ENCODE data around the gene PAIP2B. TPM values are rescaled to one million over a fixed set of nuclear protein-coding genes. Genes with fewer than 3 reads are reported as not detected.

Gene PAIP2B
- total and polyA plus RNA-seq, 2 of the 13 experiments (the other 11 are each of a cell fraction or from before 2014, with no cell fraction given): 0.16 to 0.29 TPM

DNA sequence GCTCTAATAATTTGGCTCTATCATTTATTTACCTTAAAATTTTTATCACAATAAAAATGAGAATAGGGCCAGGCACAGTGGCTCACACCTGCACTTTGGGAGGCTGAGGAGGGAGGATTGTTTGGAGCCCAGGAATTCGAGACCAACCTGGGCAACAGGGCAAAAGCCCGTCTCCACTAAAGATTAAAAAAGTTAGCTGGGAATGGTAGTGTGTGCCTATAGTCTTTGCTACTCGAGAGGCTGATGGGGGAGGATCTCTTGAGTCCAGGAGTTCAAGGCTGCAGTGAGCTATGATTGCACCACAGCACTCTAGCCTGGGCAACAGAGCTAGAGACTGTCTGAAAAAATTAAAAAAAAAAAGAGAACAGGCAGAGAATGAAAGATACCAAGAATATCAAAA is 90.7 kb downstream of the PAIP2B start (continued):
- TF ChIP-seq, protein P1, sequence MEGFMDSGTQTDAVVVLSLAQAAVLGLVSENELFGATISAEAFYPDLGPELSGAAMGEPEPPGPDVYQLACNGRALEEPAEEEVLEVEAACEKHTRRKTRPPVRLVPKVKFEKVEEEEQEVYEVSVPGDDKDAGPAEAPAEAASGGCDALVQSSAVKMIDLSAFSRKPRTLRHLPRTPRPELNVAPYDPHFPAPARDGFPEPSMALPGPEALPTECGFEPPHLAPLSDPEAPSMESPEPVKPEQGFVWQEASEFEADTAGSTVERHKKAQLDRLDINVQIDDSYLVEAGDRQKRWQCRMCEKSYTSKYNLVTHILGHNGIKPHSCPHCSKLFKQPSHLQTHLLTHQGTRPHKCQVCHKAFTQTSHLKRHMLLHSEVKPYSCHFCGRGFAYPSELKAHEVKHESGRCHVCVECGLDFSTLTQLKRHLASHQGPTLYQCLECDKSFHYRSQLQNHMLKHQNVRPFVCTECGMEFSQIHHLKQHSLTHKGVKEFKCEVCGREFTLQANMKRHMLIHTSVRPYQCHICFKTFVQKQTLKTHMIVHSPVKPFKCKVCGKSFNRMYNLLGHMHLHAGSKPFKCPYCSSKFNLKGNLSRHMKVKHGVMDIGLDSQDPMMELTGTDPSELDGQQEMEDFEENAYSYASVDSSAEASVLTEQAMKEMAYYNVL (CRISPR knock-in tag; IDR thresholded peaks at IDR 0.05; ENCODE audit: borderline replicate concordance): 0 out of 2 replicates have a peak, but pooled peaks have one; percentile 44
- TF ChIP-seq, protein P2, sequence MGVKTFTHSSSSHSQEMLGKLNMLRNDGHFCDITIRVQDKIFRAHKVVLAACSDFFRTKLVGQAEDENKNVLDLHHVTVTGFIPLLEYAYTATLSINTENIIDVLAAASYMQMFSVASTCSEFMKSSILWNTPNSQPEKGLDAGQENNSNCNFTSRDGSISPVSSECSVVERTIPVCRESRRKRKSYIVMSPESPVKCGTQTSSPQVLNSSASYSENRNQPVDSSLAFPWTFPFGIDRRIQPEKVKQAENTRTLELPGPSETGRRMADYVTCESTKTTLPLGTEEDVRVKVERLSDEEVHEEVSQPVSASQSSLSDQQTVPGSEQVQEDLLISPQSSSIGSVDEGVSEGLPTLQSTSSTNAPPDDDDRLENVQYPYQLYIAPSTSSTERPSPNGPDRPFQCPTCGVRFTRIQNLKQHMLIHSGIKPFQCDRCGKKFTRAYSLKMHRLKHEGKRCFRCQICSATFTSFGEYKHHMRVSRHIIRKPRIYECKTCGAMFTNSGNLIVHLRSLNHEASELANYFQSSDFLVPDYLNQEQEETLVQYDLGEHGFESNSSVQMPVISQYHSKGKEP (CRISPR knock-in tag; IDR thresholded peaks at IDR 0.05): no peak
- TF ChIP-seq ZNF792 (CRISPR knock-in tag; IDR thresholded peaks at IDR 0.05) (no peak), SNAPC2 (CRISPR knock-in tag; IDR thresholded peaks at IDR 0.05) (no peak), ONECUT2 (CRISPR knock-in tag; IDR thresholded peaks at IDR 0.05) (no peak), ZNF441 (CRISPR knock-in tag; IDR thresholded peaks at IDR 0.05; ENCODE audit: borderline replicate concordance) (no peak), MBD4 (IDR thresholded peaks at IDR 0.05; ENCODE audit: borderline replicate concordance, low read length) (no peak), ZBTB21 (CRISPR knock-in tag; IDR thresholded peaks at IDR 0.05) (no peak), ZNF543 (CRISPR knock-in tag; IDR thresholded peaks at IDR 0.05) (no peak), SRSF1 (optimal IDR thresholded peaks at IDR 0.05; ENCODE audit: low read depth, low read length) (no peak), ZSCAN12 (CRISPR knock-in tag; IDR thresholded peaks at IDR 0.05) (no peak), SIN3A (IDR thresholded peaks at IDR 0.05; ENCODE audit: borderline replicate concordance, low read depth, low read length) (no peak), POGZ (CRISPR knock-in tag; IDR thresholded peaks at IDR 0.05) (peak; percentile 73), HNF4G (IDR thresholded peaks at IDR 0.05; ENCODE audit: borderline replicate concordance, low read depth, low read length) (peak; percentile 69), HNF4G (CRISPR knock-in tag; IDR thresholded peaks at IDR 0.05; ENCODE audit: borderline replicate concordance, low read depth) (no peak), SKI (IDR thresholded peaks at IDR 0.05; ENCODE audit: partially characterized antibody) (peak; percentile 24), ZBTB7B (CRISPR knock-in tag; IDR thresholded peaks at IDR 0.05) (0 out of 2 replicates have a peak, but pooled peaks have one; percentile 45), SP2 (CRISPR knock-in tag; IDR thresholded peaks at IDR 0.05) (no peak), KMT2A (CRISPR knock-in tag; IDR thresholded peaks at IDR 0.05) (no peak), WIZ (CRISPR knock-in tag; IDR thresholded peaks at IDR 0.05) (no peak), CEBPB (IDR thresholded peaks at IDR 0.05; ENCODE audit: borderline replicate concordance, low read depth, low read length) (peak; percentile 80), KAT7 (CRISPR knock-in tag; IDR thresholded peaks at IDR 0.05; ENCODE audit: borderline replicate concordance) (no peak), HDAC1 (CRISPR knock-in tag; IDR thresholded peaks at IDR 0.05) (0 out of 2 replicates have a peak, but pooled peaks have one; percentile 40), TBX2 (CRISPR knock-in tag; IDR thresholded peaks at IDR 0.05; ENCODE audit: borderline replicate concordance) (no peak), RARG (CRISPR knock-in tag; IDR thresholded peaks at IDR 0.05; ENCODE audit: low read depth) (no peak), GATAD2A (CRISPR knock-in tag; IDR thresholded peaks at IDR 0.05) (0 out of 2 replicates have a peak, but pooled peaks have one; percentile 9), FOXO1 (CRISPR knock-in tag; IDR thresholded peaks at IDR 0.05) (0 out of 2 replicates have a peak, but pooled peaks have one; percentile 27), MED1 (CRISPR knock-in tag; IDR thresholded peaks at IDR 0.05) (peak; percentile 57), MTA3 (CRISPR knock-in tag; IDR thresholded peaks at IDR 0.05) (no peak)
- TF ChIP-seq, protein P3, sequence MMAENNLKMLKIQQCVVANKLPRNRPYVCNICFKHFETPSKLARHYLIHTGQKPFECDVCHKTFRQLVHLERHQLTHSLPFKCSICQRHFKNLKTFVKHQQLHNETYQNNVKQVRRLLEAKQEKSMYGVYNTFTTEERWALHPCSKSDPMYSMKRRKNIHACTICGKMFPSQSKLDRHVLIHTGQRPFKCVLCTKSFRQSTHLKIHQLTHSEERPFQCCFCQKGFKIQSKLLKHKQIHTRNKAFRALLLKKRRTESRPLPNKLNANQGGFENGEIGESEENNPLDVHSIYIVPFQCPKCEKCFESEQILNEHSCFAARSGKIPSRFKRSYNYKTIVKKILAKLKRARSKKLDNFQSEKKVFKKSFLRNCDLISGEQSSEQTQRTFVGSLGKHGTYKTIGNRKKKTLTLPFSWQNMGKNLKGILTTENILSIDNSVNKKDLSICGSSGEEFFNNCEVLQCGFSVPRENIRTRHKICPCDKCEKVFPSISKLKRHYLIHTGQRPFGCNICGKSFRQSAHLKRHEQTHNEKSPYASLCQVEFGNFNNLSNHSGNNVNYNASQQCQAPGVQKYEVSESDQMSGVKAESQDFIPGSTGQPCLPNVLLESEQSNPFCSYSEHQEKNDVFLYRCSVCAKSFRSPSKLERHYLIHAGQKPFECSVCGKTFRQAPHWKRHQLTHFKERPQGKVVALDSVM (CRISPR knock-in tag; IDR thresholded peaks at IDR 0.05): peak; percentile 100
